NCI-H1105 (cell line): Measurements from ENCODE around the gene EPRS1.
A peak's percentile ranks its signal among the peaks of the same experiment; 100 is the strongest.
"Not testable (repeated sequence)": the region's sequence is repeated elsewhere in the genome, so short reads cannot be mapped to it uniquely, and the experiment has no call there.

Experiments
- DNase-seq: peaks from one replicate; lab custom pipeline; 2025; lab: John Stamatoyannopoulos, UW

EPRS1 gene

GRCh38 chr1:220046052-220046930 lies at the start of gene EPRS1:
Gene EPRS1, minus strand, starts transcription at chr1:220046505. Its CDS starts 117 bp downstream, at chr1:220046388.
- DNase-seq = peak; percentile 98

GRCh38 chr1:220094016-220094911 lies 48.0 kb upstream of the EPRS1 start, which contains the start of gene IARS2:
Gene IARS2, plus strand, starts transcription at chr1:220094132. Its CDS starts 85 bp downstream, at chr1:220094217.
- DNase-seq = peak; percentile 86

- no peak for DNase-seq
These were observed 47.2 kb upstream of the EPRS1 start for GRCh38 chr1:220093361-220094015.

GRCh38 chr1:220092694-220093093 lies 46.4 kb upstream of the EPRS1 start:
- no peak for DNase-seq

GRCh38 chr1:220089650-220090556 lies 43.6 kb upstream of the EPRS1 start, which contains the start of gene BPNT1:
Gene BPNT1, minus strand, starts transcription at chr1:220089788. Its CDS starts 9,942 bp downstream, at chr1:220079846.
- peak; percentile 91 for DNase-seq

GRCh38 chr1:220086261-220086686 lies 40.0 kb upstream of the EPRS1 start:
- not testable (repeated sequence) for DNase-seq

- DNase-seq = no peak
These were observed 38.2 kb upstream of the EPRS1 start for GRCh38 chr1:220084460-220084859.

- DNase-seq = no peak
These were observed 31.6 kb upstream of the EPRS1 start for GRCh38 chr1:220077887-220078286.

- no peak for DNase-seq
These were observed 30.8 kb upstream of the EPRS1 start for GRCh38 chr1:220076861-220077762.

GRCh38 chr1:220067269-220068204 lies 21.2 kb upstream of the EPRS1 start:
- no peak for DNase-seq

GRCh38 chr1:220062629-220063028 lies 16.3 kb upstream of the EPRS1 start:
- DNase-seq = no peak

GRCh38 chr1:220060876-220061275 lies 14.6 kb upstream of the EPRS1 start:
- DNase-seq = no peak

- DNase-seq = no peak
These were observed 10.1 kb upstream of the EPRS1 start for GRCh38 chr1:220056374-220056773.

GRCh38 chr1:220045356-220046051 lies 801 bp downstream of the EPRS1 start:
- no peak for DNase-seq

GRCh38 chr1:220044678-220045355 lies 1.5 kb downstream of the EPRS1 start:
- no peak for DNase-seq

- DNase-seq = no peak
These were observed 2.7 kb downstream of the EPRS1 start for GRCh38 chr1:220043646-220044045.

GRCh38 chr1:220040028-220040596 lies 6.2 kb downstream of the EPRS1 start:
- DNase-seq = no peak
